GM18505 (cell line): ENCODE data around the gene ATPAF2.

Experiments used
- ATAC-seq: cut with Tn5 transposase; IDR thresholded peaks from one replicate; pipeline ENCODE4 v1.9.1; 2021; ENCODE audit not compliant: unreplicated experiment
- POLR2A ChIP-seq: IDR thresholded peaks from 4 replicates; pipeline ENCODE4 v1.6.1; 2011; ENCODE audit warnings: borderline replicate concordance; ENCODE audit not compliant: insufficient read depth, insufficient read length; ENCODE audit errors: extremely low read depth

Gene ATPAF2

DNA sequence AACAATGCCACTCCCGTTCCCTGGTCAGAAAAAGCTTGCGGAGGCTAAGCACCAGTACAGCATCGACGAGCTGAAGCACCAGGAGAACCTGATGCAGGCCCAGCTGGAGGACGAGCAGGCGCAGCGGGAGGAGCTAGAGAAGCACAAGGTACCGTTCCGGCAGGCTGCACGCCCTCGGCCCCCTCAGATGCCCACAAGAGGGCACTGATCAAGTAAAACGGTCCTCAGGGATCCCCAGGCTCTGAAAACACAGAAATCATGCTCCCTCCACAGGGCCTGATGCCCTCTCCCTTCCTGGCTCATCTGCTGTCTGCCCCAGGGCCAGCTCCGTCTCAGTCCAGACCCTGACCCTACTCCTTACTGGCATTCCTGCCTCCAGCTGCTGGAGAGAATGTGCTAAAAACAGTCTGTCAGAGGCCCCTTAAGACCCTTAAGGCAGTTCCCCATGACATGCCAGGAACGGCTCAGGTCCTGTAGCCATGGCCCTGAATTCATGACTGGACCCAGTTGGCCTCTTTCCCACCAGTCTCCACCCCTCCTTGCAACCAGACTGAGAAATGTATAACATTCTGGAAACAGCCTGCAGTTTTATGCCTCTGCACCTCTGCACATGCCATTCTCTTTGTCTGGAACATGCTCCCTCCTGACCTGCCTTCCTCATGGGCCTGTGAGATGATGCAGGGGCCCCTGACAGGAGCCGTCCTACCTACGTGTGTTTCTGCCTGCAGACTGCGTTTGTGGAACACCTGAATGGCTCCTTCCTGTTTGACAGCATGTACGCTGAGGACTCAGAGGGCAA lies 44.5 kb downstream of the ATPAF2 start:
- no peak for ATAC-seq
- TF ChIP-seq POLR2A: no peak

DNA sequence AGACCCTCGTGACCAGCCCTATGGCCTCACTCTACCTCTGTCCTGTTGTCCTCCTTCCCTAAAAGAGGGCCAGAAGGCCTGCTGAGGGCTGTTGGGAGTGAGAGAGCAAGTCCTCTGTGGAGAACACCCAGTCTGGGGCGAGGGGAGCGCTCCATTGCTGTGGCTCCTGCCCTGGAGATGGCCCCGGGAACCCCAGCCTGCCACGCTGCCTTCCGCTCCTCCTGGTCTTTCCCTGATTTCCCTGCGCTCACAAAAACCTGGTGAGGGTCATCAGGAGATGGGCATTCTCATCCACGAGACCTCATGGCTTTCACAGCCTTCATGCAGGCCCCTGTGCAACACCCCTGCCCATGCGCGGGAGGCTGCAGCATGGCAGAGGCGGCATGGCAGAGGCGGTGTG lies 45.1 kb downstream of the ATPAF2 start:
- no peak for TF ChIP-seq POLR2A

DNA sequence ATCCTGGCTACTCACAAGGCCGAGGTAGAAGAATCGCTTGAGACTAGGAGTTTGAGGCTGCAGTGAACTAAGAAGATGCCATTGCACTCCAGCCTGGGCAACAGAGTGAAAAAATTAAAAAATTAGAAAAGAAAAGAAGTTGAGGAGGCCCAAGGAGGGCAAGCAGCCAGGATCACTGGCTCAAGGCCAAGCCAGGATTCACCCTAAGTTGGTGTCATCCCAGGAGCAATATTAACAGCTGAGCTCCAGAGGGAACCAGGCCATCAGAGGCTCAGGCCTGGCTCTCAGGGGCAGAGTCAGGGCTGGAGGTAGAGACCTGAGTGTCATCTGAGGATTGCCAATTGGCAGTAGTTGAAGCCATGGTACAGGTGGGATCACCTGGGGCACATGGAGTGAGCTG lies 45.6 kb downstream of the ATPAF2 start:
- no peak for TF ChIP-seq POLR2A
- no peak for ATAC-seq

More for the DNA sequence above, 45.1 kb downstream of the ATPAF2 start:
- no peak for ATAC-seq

DNA sequence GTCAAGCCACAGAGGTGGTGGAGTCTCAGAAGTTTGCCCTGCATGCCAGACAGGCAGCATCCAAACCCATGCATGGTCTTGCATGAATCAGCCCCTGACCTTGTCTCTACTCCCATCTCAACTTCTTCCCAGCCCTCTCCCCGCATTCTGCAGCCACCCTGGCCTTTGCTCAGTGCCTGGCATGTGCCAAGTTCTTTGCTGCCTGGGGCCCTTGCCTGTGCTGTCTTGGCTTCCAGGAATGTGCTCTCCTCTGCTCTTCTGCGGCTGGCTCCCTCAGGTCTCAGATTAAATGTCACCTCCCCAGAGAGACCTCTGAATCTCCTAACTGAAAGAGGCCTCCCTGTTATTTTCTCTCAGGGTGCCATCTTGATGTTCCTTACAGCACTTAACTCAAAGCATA lies 48.7 kb downstream of the ATPAF2 start:
- no peak for ATAC-seq

DNA sequence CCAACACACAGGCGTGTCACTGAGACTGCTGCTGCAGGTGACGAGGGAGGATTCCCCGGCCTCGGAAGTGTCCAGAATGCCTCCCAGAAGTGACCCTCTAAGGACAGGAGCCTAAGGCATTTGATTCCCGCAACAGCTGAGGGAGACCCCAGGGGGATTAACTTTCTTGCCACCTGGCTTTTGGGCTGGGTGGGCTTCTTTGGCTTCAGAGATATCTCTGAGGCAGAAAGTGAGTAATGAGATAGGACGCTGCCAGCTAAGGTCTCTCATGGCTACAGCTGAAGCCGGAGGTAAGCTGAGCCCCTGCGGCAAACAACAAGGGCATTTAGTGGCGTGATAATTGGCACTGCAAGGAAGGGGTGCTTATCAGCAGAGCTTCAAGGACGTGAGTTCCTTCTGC lies 49.4 kb downstream of the ATPAF2 start:
- TF ChIP-seq POLR2A: no peak
- ATAC-seq: no peak

More for the DNA sequence above, 48.7 kb downstream of the ATPAF2 start:
- TF ChIP-seq POLR2A: no peak

DNA sequence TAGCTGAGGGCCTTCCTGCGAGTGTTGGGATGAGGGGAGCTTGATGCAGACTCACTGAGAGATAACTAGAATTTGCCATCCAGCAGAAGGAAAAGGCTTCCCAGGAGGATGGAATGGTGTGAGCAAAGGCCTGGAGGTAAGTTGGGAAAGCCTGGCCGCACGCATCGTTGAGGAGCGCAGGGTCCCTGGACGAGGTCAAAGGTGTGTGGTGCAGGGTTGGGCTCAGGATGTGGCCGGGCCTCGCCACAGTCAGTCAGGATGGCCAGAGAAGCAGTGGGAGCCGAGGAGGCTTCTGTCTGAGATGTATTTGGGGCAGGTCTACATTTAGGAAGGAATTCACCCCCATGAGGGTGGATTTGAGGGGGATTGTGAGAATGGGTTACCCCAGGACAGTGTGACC lies 49.9 kb downstream of the ATPAF2 start:
- ATAC-seq: no peak
- no peak for TF ChIP-seq POLR2A

DNA sequence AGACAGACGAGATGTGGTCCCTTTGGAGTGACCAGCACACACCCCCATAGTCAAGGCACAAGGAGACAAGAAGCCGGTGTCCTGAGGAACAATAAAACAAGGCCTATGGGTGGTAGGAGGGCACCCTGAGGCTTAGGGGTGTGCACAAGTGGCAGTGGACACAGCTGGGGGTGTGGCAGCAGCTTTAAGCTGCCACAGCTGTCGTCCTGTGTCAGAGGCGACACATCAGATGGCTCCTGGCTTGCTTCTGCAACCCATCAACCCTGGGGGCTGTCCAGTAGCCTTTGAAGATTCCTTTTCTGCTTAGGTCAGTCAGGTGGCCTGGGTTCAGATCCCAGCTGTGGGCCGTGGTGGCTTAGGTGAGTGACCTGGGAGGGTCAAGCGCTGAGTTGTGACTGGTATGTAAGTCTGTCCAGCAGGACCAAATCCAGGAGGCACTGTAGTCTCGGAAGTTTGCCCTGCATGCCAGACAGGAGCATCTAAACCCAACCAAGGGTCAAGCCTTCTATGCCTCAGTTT lies 50.5 kb downstream of the ATPAF2 start:
- no peak for TF ChIP-seq POLR2A
- ATAC-seq: no peak

DNA sequence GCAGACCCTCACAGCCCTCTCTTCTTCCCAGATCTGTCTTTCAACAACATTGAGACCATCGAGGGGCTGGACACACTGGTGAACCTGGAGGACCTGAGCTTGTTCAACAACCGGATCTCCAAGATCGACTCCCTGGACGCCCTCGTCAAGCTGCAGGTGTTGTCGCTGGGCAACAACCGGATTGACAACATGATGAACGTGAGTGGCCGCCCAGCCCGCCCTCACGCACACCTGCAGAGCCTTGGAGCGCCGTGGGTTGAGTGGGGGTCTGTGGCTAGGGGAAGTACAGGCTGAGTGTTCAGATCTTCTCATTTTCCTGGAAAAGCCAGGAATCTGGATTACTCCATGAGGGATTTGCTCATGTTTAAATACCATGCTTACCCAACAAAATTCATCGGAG lies 51.1 kb downstream of the ATPAF2 start:
- no peak for ATAC-seq
- TF ChIP-seq POLR2A: no peak

DNA sequence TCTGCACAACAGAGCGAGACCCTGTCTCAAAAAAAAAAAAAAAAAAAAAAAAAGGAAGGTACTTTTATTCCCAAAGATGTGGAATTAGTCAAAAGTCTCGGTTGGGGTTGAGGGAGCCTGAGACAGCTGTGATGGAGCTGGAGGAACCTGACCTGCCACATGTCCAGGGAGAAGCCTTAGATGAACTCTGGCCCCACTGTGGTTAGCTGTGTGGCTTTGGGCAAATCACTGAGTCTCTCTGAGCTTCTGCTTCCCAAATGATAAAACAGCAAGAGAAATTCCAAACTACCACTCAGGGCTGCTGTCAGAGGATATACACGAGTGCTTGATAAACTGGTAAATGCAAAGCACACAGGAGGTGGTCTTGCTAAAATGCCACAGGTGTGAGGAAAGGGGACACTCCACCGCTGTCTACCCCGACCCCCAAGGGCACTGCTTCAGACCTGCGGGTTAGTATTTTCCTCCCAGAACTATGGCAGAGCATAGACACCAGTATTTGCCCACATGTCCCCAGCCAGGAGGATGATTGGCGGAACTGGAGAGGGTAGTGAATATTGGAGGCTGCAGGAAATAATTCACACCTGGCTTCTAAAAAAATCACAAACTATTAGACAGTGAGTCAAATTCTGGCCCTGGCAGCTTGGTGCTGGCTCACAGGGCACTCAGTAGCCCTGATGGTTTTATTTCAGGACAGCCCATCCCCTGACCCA lies 51.6 kb downstream of the ATPAF2 start:
- no peak for ATAC-seq
- TF ChIP-seq POLR2A: no peak

DNA sequence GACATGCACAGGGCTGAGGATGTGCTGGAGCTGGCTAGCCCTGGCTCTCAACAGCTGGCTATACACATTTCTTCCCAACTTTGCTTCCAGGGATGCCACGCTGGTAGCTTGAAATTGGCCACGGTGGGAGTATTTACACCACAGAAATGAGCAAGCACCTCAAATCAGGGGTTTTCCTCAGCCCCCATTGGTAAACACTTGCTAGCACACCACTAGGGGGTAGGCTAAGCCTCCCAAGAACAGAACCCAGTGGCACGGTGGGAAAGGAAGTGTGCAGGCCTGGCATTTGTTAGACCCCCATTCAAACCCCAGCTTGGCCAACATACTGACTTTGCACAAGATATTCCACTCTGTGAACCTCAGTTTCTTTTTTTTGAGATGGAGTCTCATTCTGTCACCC lies 53.4 kb downstream of the ATPAF2 start:
- ATAC-seq: no peak
- no peak for TF ChIP-seq POLR2A

DNA sequence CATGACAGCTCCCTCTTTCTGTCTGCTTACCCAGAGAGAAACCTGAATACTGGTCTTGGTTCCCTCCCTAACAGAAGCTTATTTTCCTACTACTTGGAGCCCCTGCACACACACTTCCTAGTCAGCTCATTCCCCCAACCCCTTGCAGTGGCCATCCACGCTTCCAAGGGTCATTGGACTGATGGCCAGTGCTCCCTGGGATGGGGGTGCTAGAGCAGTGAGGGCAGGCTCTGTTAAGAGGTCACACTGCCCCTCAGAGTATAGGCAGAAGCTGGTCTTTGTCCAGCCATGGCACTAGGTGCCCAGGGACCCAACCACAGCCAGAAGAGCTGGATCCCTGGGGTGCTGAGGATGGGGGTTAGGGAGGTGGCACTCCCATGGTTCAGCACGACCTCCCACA lies 53.8 kb downstream of the ATPAF2 start:
- TF ChIP-seq POLR2A: no peak
- ATAC-seq: no peak

DNA sequence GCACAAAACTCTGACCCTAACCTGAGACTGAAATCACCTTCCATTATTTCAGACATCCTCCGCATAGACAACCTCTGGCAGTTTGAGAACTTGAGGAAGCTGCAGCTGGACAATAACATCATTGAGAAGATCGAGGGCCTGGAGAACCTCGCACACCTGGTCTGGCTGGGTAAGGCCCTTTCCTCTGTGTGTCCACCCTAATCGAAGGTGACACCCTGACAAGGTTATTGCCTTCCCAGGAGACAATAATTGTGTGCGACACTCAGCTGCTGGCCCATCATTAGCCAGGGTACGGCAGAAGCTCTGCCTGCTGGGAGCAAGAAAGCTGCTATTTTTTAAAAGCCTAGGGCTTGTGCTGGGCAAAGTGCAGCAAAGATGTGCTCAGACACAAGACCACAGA lies 55.2 kb downstream of the ATPAF2 start:
- no peak for TF ChIP-seq POLR2A
- no peak for ATAC-seq

DNA sequence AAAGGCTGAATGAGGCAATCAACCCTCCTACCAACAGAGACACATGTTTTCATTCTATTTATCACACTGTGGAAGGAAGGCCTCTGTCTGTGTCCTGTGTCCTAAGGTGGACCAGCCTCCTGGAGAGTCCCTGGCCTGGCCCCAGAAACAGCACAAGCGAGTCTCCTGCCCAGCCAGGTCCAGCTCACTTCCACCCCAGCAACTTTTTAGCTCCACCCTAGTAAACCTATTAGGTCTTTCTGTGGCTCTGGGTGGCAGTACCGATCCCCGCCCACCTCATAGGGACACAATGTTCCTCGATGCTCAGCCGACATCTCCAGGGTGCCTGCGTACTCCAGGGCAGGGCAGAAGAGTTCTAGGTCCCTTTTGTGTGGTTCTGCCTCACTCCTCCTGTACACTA lies 55.6 kb downstream of the ATPAF2 start:
- TF ChIP-seq POLR2A: no peak
- ATAC-seq: no peak

DNA sequence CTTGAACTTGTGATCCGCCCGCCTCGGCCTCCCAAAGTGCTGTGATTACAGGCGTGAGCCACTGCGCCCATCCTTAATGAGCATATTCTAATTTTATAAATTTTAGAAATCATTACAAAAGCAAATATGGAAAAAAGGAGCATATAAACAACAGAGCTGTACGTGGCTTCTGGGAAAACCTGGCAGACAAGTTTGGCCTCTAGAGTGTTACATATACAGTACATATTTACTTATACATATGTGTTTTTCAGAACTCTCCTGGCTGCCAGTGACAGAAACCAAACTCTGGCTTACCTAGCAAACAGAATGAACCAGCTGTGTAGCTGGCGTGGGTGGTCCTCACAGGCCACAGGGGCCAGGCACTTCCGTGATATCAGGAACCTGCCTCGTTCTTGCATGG lies 56.2 kb downstream of the ATPAF2 start:
- no peak for ATAC-seq
- TF ChIP-seq POLR2A: no peak
